ENCODE data around the gene LRG1. TPM values are rescaled to one million over a fixed set of nuclear protein-coding genes. Genes with fewer than 3 reads are reported as not detected.

The LRG1 gene
- total and polyA plus RNA-seq, 9 of the 15 experiments (the other 6 are each of a cell fraction or from before 2014, with no cell fraction given), result 1.5 to 11.9 (median 8.7) TPM

DNA sequence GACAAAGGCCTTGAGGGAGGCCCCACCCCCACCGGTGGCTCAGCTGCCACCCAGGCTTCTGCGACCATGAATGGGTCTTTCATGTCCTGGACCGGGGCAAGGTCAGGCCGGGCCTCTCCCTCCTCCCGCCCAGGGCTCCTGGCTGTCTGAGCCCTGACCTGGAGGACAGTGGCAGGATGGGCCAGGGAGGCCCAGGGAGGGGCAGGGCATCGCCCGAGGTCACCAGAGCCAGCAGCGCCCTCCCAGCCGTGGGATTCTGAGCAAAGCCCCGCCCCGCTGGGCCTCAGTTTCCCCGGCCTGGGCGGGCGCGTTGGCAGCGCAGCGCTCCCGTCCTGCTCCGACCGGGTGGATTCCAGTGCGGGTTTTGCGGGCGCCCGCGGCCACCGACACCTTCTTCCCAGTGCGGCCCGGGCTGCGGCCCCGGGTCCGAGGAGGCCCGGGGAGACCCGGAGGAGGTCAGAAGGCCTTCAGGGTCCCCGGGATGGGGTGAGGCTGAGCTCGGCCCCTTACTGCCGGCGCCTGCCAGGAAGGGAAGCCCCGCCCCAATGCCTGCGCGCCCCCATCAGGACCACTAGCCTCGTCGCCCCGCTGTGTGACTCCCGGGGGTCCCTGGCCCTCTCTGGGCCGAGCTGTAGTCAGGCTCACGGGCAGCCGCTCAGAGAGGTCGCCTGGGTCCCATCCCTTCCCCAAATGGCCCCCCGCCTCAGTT, 44.3 kb upstream of the LRG1 start (continued):
- TF ChIP-seq, protein P1, sequence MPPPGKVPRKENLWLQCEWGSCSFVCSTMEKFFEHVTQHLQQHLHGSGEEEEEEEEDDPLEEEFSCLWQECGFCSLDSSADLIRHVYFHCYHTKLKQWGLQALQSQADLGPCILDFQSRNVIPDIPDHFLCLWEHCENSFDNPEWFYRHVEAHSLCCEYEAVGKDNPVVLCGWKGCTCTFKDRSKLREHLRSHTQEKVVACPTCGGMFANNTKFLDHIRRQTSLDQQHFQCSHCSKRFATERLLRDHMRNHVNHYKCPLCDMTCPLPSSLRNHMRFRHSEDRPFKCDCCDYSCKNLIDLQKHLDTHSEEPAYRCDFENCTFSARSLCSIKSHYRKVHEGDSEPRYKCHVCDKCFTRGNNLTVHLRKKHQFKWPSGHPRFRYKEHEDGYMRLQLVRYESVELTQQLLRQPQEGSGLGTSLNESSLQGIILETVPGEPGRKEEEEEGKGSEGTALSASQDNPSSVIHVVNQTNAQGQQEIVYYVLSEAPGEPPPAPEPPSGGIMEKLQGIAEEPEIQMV (tag; conservative IDR thresholded peaks at IDR 0.05; ENCODE audit: low read depth), result no peak
- TF ChIP-seq CEBPG (CRISPR knock-in tag; IDR thresholded peaks at IDR 0.05) (no peak), CEBPG (tag; conservative IDR thresholded peaks at IDR 0.05 in 1 of 2, IDR thresholded peaks at IDR 0.05 in 1 of 2) (no peak), CREB3 (tag; conservative IDR thresholded peaks at IDR 0.05; ENCODE audit: low read depth) (no peak), ZNF707 (CRISPR knock-in tag; conservative IDR thresholded peaks at IDR 0.05) (no peak), ZFP36 (IDR thresholded peaks at IDR 0.05; ENCODE audit: low read depth, low read length, partially characterized antibody) (peak; percentile 80), FOXM1 (IDR thresholded peaks at IDR 0.05; ENCODE audit: low read depth) (no peak), FOXM1 (CRISPR knock-in tag; IDR thresholded peaks at IDR 0.05; ENCODE audit: low read depth) (no peak), C11orf30 (IDR thresholded peaks at IDR 0.05; ENCODE audit: low read depth) (no peak), NUFIP1 (IDR thresholded peaks at IDR 0.05; ENCODE audit: partially characterized antibody) (no peak), MCM3 (IDR thresholded peaks at IDR 0.05) (no peak), MXD1 (CRISPR knock-in tag; IDR thresholded peaks at IDR 0.05; ENCODE audit: borderline replicate concordance, poor library complexity, severe bottlenecking) (no peak), PHB (CRISPR knock-in tag; IDR thresholded peaks at IDR 0.05) (no peak), ZNF24 (IDR thresholded peaks at IDR 0.05) (no peak), KLF16 (IDR thresholded peaks at IDR 0.05) (no peak), HMGN3 (IDR thresholded peaks at IDR 0.05; ENCODE audit: borderline replicate concordance, extremely low read depth, insufficient read length, low read depth, low read length) (peak; percentile 39), E4F1 (CRISPR knock-in tag; IDR thresholded peaks at IDR 0.05; ENCODE audit: borderline replicate concordance) (no peak), ZNF316 (IDR thresholded peaks at IDR 0.05) (no peak), TSC22D4 (tag; IDR thresholded peaks at IDR 0.05) (no peak)
- TF ChIP-seq, protein P2, sequence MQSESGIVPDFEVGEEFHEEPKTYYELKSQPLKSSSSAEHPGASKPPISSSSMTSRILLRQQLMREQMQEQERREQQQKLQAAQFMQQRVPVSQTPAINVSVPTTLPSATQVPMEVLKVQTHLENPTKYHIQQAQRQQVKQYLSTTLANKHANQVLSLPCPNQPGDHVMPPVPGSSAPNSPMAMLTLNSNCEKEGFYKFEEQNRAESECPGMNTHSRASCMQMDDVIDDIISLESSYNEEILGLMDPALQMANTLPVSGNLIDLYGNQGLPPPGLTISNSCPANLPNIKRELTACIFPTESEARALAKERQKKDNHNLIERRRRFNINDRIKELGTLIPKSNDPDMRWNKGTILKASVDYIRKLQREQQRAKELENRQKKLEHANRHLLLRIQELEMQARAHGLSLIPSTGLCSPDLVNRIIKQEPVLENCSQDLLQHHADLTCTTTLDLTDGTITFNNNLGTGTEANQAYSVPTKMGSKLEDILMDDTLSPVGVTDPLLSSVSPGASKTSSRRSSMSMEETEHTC (IDR thresholded peaks at IDR 0.05), result no peak
- TF ChIP-seq, protein P3, sequence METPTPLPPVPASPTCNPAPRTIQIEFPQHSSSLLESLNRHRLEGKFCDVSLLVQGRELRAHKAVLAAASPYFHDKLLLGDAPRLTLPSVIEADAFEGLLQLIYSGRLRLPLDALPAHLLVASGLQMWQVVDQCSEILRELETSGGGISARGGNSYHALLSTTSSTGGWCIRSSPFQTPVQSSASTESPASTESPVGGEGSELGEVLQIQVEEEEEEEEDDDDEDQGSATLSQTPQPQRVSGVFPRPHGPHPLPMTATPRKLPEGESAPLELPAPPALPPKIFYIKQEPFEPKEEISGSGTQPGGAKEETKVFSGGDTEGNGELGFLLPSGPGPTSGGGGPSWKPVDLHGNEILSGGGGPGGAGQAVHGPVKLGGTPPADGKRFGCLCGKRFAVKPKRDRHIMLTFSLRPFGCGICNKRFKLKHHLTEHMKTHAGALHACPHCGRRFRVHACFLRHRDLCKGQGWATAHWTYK (CRISPR knock-in tag; IDR thresholded peaks at IDR 0.05), result no peak
